ENCODE measurements around the gene EPYC. TPM values are rescaled to one million over a fixed set of nuclear protein-coding genes. Genes with fewer than 3 reads are reported as not detected.

The EPYC gene
- total RNA-seq, 5 donors from 2014 or later (not counting 1 experiment from before 2014, with no cell fraction given): not detected

DNA sequence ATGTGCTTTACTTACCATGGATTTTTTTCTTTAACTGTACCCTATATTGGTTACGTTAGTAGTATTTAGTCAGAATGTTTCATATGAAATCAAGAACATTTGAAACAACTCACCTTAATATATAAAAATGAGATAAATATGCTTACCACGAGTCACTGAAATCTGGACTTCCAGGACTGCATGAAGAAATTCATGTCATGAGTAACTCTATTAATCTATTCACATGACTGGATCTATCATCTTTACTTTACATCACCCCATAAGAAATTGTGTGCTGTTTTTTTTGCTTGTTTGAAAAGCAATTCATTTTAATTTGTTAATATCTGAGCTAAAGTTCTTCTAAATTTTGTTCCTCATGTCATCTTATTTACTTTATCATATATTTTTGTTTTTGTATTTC lies 5.2 kb downstream of the EPYC start:
- POLR2A ChIA-PET: no interaction called here
- CTCF ChIA-PET: no interaction called here
- Mint-ChIP-seq H3K27ac (no peak overlapping the region), H3K4me3 (no peak overlapping the region), H3K36me3 (no peaks in the 10 kb centered on the region), H3K4me1 (no peaks in the 10 kb centered on the region), H3K9me3 (no peaks in the 10 kb centered on the region), H3K27me3 (peaks cover 0 to 3% of the 10 kb centered on the region in 2 donors)
- ATAC-seq (replicated peaks in 1 of 4) (no peak), DNase-seq (no peak)
- H3K27me3 ChIP-seq (replicated peaks in 1 of 2; ENCODE audit: control insufficient read depth in 2 of 2, extremely low read depth in 1 of 2, insufficient read depth in 2 of 2, low read length in 1 of 2): no peaks in the 10 kb centered on the region
- H3K36me3 ChIP-seq (ENCODE audit: control insufficient read depth in 2 of 2, extremely low read depth in 1 of 2, insufficient read depth in 1 of 2, low read length in 1 of 2): no peaks in the 10 kb centered on the region
- H3K4me1 ChIP-seq (ENCODE audit: control insufficient read depth in 1 of 2, extremely low read depth in 1 of 2, insufficient read depth in 2 of 2, low read length in 2 of 2): no peaks in the 10 kb centered on the region
- no CpG with 5 or more reads among the region's 2 CpGs for WGBS (ENCODE audit: insufficient coverage)
- no peak overlapping the region for H3K27ac ChIP-seq (ENCODE audit: low read length)
- no peak overlapping the region for H3K4me3 ChIP-seq (ENCODE audit: control insufficient read depth in 1 of 2, extremely low read depth in 1 of 2, low read length in 1 of 2)
- H3K9me3 ChIP-seq: no peaks in the 10 kb centered on the region

DNA sequence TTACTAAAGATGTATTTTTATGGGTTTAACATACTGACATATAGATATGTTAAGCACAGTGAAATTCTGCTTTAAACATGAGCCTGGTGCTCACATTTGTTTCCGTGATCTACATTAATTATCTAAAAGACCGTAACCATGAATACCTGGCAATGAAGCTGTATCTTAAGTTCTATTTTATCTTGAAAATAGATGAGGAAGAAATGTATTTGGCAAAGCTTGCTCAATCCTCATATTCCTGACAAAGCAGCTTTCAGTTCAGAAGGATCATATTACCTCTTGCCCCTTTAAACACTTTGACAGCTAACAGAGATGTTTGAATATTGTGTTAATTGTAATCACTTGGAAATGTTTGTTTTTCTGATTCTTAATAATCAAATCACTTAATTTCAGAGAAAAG lies 9.8 kb downstream of the EPYC start:
- no peak overlapping the region for H3K4me3 ChIP-seq (ENCODE audit: control insufficient read depth in 1 of 2, extremely low read depth in 1 of 2, low read length in 1 of 2)
- Mint-ChIP-seq H3K36me3 (no peaks in the 10 kb centered on the region), H3K27ac (no peak overlapping the region), H3K4me1 (no peaks in the 10 kb centered on the region), H3K9me3 (no peaks in the 10 kb centered on the region), H3K27me3 (peaks cover 0 to 3% of the 10 kb centered on the region in 2 donors), H3K4me3 (no peak overlapping the region)
- no peaks in the 10 kb centered on the region for H3K27me3 ChIP-seq (replicated peaks in 1 of 2; ENCODE audit: control insufficient read depth in 2 of 2, extremely low read depth in 1 of 2, insufficient read depth in 2 of 2, low read length in 1 of 2)
- no peaks in the 10 kb centered on the region for H3K4me1 ChIP-seq (ENCODE audit: control insufficient read depth in 1 of 2, extremely low read depth in 1 of 2, insufficient read depth in 2 of 2, low read length in 2 of 2)
- ChIA-PET CTCF (no interaction called here), POLR2A (no interaction called here)
- H3K27ac ChIP-seq (ENCODE audit: low read length): no peak overlapping the region
- H3K36me3 ChIP-seq (ENCODE audit: control insufficient read depth in 2 of 2, extremely low read depth in 1 of 2, insufficient read depth in 1 of 2, low read length in 1 of 2): no peaks in the 10 kb centered on the region
- H3K9me3 ChIP-seq: no peaks in the 10 kb centered on the region
- no CpG with 5 or more reads among the region's 2 CpGs for WGBS (ENCODE audit: insufficient coverage)
- ATAC-seq (replicated peaks in 1 of 4) (no peak), DNase-seq (no peak)

DNA sequence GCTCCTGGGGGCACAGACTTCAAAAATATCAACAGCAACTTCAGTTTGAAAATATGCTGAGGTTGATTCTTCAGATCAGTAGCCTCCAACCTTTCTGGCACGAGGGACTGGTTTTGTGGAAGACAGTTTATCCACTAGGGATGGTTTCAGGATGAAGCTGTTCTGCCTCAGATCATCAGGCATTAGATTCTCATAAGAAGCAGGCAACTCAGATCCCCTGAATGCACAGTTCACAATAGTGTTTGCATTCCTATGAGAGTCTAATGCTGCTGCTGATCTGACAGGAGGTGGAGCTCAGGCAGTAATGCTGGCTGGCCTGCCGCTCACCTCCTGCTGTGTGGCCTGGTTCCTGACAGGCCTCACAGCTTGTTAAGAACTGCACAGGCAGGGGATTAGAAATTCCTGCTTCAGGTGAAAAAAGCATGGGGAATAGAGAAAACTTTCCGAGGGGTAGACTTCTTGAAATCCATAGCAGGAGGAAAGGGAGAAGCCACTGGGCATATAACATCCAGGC lies 12.8 kb downstream of the EPYC start:
- DNase-seq (no peak), ATAC-seq (replicated peaks in 1 of 4) (no peak)
- CTCF ChIA-PET: no interaction called here
- Mint-ChIP-seq H3K4me1 (no peaks in the 10 kb centered on the region), H3K4me3 (no peak overlapping the region), H3K27me3 (peaks cover 0 to 3% of the 10 kb centered on the region in 2 donors), H3K36me3 (no peaks in the 10 kb centered on the region), H3K27ac (no peak overlapping the region), H3K9me3 (no peaks in the 10 kb centered on the region)
- no peak overlapping the region for H3K27ac ChIP-seq (ENCODE audit: low read length)
- no peaks in the 10 kb centered on the region for H3K36me3 ChIP-seq (ENCODE audit: control insufficient read depth in 2 of 2, extremely low read depth in 1 of 2, insufficient read depth in 1 of 2, low read length in 1 of 2)
- no peaks in the 10 kb centered on the region for H3K9me3 ChIP-seq
- POLR2A ChIA-PET: no interaction called here
- H3K4me1 ChIP-seq (ENCODE audit: control insufficient read depth in 1 of 2, extremely low read depth in 1 of 2, insufficient read depth in 2 of 2, low read length in 2 of 2): no peaks in the 10 kb centered on the region
- 66% methylated on average over 2 of the region's 3 CpGs for WGBS (ENCODE audit: insufficient coverage)
- H3K4me3 ChIP-seq (ENCODE audit: control insufficient read depth in 1 of 2, extremely low read depth in 1 of 2, low read length in 1 of 2): no peak overlapping the region
- H3K27me3 ChIP-seq (replicated peaks in 1 of 2; ENCODE audit: control insufficient read depth in 2 of 2, extremely low read depth in 1 of 2, insufficient read depth in 2 of 2, low read length in 1 of 2): no peaks in the 10 kb centered on the region

DNA sequence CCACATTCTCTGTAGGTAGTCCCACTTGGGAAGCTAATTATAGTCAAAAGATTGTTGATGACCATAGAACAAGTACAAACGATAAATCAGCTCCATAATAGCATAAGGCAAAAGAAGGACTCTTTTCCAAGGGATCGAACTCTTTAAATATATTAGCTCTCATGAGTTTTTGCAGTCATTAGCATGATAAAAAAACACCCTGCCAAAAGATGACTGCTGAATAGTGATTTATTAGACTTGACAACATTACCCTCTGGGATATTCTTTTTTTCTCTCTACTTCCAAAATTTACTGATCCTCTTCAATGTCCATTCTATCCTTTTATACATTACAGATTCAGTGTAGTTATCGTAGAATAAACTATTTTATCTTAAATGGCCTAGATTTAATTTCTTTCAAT lies 14.2 kb downstream of the EPYC start:
- ATAC-seq (replicated peaks in 1 of 4) (no peak), DNase-seq (no peak)
- no peaks in the 10 kb centered on the region for H3K4me1 ChIP-seq (ENCODE audit: control insufficient read depth in 1 of 2, extremely low read depth in 1 of 2, insufficient read depth in 2 of 2, low read length in 2 of 2)
- H3K36me3 ChIP-seq (ENCODE audit: control insufficient read depth in 2 of 2, extremely low read depth in 1 of 2, insufficient read depth in 1 of 2, low read length in 1 of 2): no peaks in the 10 kb centered on the region
- ChIA-PET POLR2A (no interaction called here), CTCF (no interaction called here)
- Mint-ChIP-seq H3K4me3 (no peak overlapping the region), H3K27ac (no peak overlapping the region), H3K4me1 (no peaks in the 10 kb centered on the region), H3K36me3 (no peaks in the 10 kb centered on the region), H3K9me3 (no peaks in the 10 kb centered on the region), H3K27me3 (peaks cover 0 to 3% of the 10 kb centered on the region in 2 donors)
- H3K4me3 ChIP-seq (ENCODE audit: control insufficient read depth in 1 of 2, extremely low read depth in 1 of 2, low read length in 1 of 2): no peak overlapping the region
- H3K27me3 ChIP-seq (replicated peaks in 1 of 2; ENCODE audit: control insufficient read depth in 2 of 2, extremely low read depth in 1 of 2, insufficient read depth in 2 of 2, low read length in 1 of 2): no peaks in the 10 kb centered on the region
- no peak overlapping the region for H3K27ac ChIP-seq (ENCODE audit: low read length)
- WGBS (ENCODE audit: insufficient coverage): no CpG with 5 or more reads among the region's 3 CpGs
- H3K9me3 ChIP-seq: no peaks in the 10 kb centered on the region

DNA sequence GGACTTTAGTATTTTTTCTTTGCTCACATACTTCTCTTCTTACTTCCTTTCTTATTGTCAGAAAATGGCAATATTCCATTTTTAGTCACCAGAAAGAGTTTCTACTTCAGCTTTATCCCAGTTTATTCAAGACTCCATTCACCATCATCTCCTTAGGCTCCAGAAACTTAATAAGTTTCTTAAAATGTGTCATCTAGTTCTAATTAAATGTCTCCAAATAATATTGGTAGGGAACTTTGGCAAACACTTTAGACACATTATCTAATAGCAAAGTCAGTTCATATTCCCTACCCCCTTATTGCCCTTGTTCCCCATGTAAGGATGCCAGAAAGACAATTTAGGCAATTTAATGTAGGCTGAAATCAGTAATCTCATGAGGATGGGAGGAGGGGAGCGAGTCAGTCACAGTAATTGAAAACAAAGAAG lies 15.1 kb downstream of the EPYC start:
- Histone ChIP-seq H3K27me3 (replicated peaks in 1 of 2; ENCODE audit: control insufficient read depth in 2 of 2, extremely low read depth in 1 of 2, insufficient read depth in 2 of 2, low read length in 1 of 2) (no peaks in the 10 kb centered on the region), H3K4me3 (ENCODE audit: control insufficient read depth in 1 of 2, extremely low read depth in 1 of 2, low read length in 1 of 2) (no peak overlapping the region), H3K9me3 (no peaks in the 10 kb centered on the region), H3K27ac (ENCODE audit: low read length) (no peak overlapping the region), H3K4me1 (ENCODE audit: control insufficient read depth in 1 of 2, extremely low read depth in 1 of 2, insufficient read depth in 2 of 2, low read length in 2 of 2) (no peaks in the 10 kb centered on the region), H3K36me3 (ENCODE audit: control insufficient read depth in 2 of 2, extremely low read depth in 1 of 2, insufficient read depth in 1 of 2, low read length in 1 of 2) (no peaks in the 10 kb centered on the region)
- DNase-seq (no peak), ATAC-seq (replicated peaks in 1 of 4) (no peak)
- ChIA-PET POLR2A (no interaction called here), CTCF (no interaction called here)
- Mint-ChIP-seq H3K27ac (no peak overlapping the region), H3K4me3 (no peak overlapping the region), H3K27me3 (peaks cover under 1 to 3% of the 10 kb centered on the region in 2 donors), H3K9me3 (no peaks in the 10 kb centered on the region), H3K4me1 (no peaks in the 10 kb centered on the region), H3K36me3 (no peaks in the 10 kb centered on the region)
- WGBS (ENCODE audit: insufficient coverage): no CpG with 5 or more reads among the region's 1 CpG

DNA sequence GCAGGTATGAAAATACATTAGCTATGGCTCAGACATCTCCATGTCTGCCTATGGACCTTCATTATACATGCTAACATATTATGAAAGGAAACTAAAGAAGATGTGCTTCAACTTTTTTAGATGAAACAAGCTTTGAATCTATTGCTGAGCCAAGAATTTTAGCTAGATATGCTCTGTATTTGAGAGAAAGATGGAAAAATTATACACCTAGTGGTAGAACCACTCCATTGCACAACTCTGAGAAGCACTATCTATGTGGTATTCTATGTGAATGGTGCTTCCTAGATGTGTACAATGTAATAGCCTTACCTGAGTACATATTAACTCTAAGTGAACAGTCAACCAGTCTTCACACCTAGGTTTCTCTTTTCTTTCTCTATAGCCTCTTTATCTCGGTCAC lies 17.3 kb downstream of the EPYC start:
- Histone ChIP-seq H3K27ac (ENCODE audit: low read length) (no peak overlapping the region), H3K4me3 (ENCODE audit: control insufficient read depth in 1 of 2, extremely low read depth in 1 of 2, low read length in 1 of 2) (no peak overlapping the region), H3K36me3 (ENCODE audit: control insufficient read depth in 2 of 2, extremely low read depth in 1 of 2, insufficient read depth in 1 of 2, low read length in 1 of 2) (no peaks in the 10 kb centered on the region), H3K4me1 (ENCODE audit: control insufficient read depth in 1 of 2, extremely low read depth in 1 of 2, insufficient read depth in 2 of 2, low read length in 2 of 2) (no peaks in the 10 kb centered on the region), H3K9me3 (no peaks in the 10 kb centered on the region), H3K27me3 (replicated peaks in 1 of 2; ENCODE audit: control insufficient read depth in 2 of 2, extremely low read depth in 1 of 2, insufficient read depth in 2 of 2, low read length in 1 of 2) (no peaks in the 10 kb centered on the region)
- POLR2A ChIA-PET: no interaction called here
- H3K27me3 Mint-ChIP-seq: peaks cover 3 to 4% of the 10 kb centered on the region in 2 donors
- H3K9me3 Mint-ChIP-seq: no peaks in the 10 kb centered on the region
- CTCF ChIA-PET: interaction anchor here in 1 of 2 donors (1.6 kb wide), 1 partner anchor 47 kb away, joined by 3 read pairs; no protein-coding TSS in a partner anchor
- H3K4me3 Mint-ChIP-seq: no peak overlapping the region
- no peak overlapping the region for H3K27ac Mint-ChIP-seq
- H3K4me1 Mint-ChIP-seq: no peaks in the 10 kb centered on the region
- WGBS (ENCODE audit: insufficient coverage): no CpG with 5 or more reads among the region's 1 CpG
- ATAC-seq (replicated peaks in 1 of 4) (no peak), DNase-seq (no peak)
- no peaks in the 10 kb centered on the region for H3K36me3 Mint-ChIP-seq

DNA sequence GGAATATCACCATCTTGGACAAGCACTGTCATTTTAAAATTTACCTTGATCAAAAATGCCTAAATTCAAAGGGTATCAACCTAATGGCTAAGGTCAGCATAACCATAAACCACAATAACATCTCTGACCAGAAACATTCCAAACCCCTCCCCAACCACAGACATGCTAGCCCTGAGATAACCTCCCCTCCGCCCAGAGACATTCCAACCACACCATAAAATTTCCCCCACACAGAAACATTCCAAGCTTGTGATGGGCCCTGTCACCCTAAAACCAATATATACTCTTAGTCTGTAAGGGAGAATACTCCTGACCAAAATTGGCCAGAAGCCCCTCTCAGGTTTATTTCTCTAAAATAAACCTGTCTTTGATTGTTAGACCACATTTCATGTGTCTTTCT lies 17.7 kb downstream of the EPYC start:
- no peaks in the 10 kb centered on the region for H3K4me1 ChIP-seq (ENCODE audit: control insufficient read depth in 1 of 2, extremely low read depth in 1 of 2, insufficient read depth in 2 of 2, low read length in 2 of 2)
- POLR2A ChIA-PET: no interaction called here
- CTCF ChIA-PET: interaction anchor here in 1 of 2 donors (1.6 kb wide), 1 partner anchor 47 kb away, joined by 3 read pairs; no protein-coding TSS in a partner anchor
- Mint-ChIP-seq H3K4me1 (no peaks in the 10 kb centered on the region), H3K27ac (no peak overlapping the region), H3K27me3 (peaks cover 3 to 4% of the 10 kb centered on the region in 2 donors), H3K36me3 (no peaks in the 10 kb centered on the region), H3K9me3 (no peaks in the 10 kb centered on the region), H3K4me3 (no peak overlapping the region)
- no peaks in the 10 kb centered on the region for H3K27me3 ChIP-seq (replicated peaks in 1 of 2; ENCODE audit: control insufficient read depth in 2 of 2, extremely low read depth in 1 of 2, insufficient read depth in 2 of 2, low read length in 1 of 2)
- no peaks in the 10 kb centered on the region for H3K36me3 ChIP-seq (ENCODE audit: control insufficient read depth in 2 of 2, extremely low read depth in 1 of 2, insufficient read depth in 1 of 2, low read length in 1 of 2)
- no peak overlapping the region for H3K27ac ChIP-seq (ENCODE audit: low read length)
- DNase-seq: no peak
- no peaks in the 10 kb centered on the region for H3K9me3 ChIP-seq
- 100% methylated on average over 1 of the region's 1 CpG for WGBS (ENCODE audit: insufficient coverage)
- no peak overlapping the region for H3K4me3 ChIP-seq (ENCODE audit: control insufficient read depth in 1 of 2, extremely low read depth in 1 of 2, low read length in 1 of 2)
- ATAC-seq (replicated peaks in 1 of 4): no peak

All from T-cell (primary cell).